Prostate gland (tissue), 2 donors: ENCODE measurements around the gene PIK3C2G.

ENCODE experiments used
- POLR2A ChIP-seq: fragments of 450-650 bp; IDR thresholded peaks from one replicate; pipeline ENCODE4 v1.6.1; 2016; ENCODE audit warnings: antibody characterized with exemption, mild to moderate bottlenecking
- POLR2AphosphoS5 ChIP-seq: sonication (generic); formaldehyde crosslinking; IDR thresholded peaks from one replicate; pipeline ENCODE4 v1.6.1; 2017; ENCODE audit warnings: antibody characterized with exemption
- TF ChIP-seq, protein P1 (sequence below), 4 experiments: fragments of 200-600 bp in 2 of 4; fragments of 450-650 bp in 2 of 4; sonication (generic) in 2 of 4; IDR thresholded peaks; 1 replicate in 3 of 4; 2 replicates in 1 of 4; pipeline ENCODE4 v1.5.1; 2016 to 2019; ENCODE audit warnings: antibody characterized with exemption in 4 of 4, mild to moderate bottlenecking in 2 of 4, moderate library complexity in 2 of 4

DNA sequence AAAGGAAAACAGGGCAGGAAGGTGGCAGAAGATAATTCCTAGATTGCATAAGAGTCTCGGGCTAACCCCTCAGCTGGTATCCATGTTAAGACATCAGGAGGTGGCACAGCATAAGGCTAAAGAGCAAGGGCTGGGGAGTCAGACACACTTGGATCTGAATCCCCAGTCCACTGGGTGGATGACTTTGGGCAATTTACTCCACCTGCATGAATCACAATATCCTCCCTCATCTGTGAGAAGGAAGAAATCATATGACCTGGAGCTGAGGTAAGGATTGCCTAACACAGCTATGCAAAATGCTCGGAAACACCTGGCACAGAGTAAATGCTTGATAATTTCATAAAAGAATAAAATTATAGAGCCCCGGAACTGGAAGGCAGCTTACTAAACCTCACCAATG lies 217.9 kb downstream of the PIK3C2G start:
- TF ChIP-seq, protein P1, sequence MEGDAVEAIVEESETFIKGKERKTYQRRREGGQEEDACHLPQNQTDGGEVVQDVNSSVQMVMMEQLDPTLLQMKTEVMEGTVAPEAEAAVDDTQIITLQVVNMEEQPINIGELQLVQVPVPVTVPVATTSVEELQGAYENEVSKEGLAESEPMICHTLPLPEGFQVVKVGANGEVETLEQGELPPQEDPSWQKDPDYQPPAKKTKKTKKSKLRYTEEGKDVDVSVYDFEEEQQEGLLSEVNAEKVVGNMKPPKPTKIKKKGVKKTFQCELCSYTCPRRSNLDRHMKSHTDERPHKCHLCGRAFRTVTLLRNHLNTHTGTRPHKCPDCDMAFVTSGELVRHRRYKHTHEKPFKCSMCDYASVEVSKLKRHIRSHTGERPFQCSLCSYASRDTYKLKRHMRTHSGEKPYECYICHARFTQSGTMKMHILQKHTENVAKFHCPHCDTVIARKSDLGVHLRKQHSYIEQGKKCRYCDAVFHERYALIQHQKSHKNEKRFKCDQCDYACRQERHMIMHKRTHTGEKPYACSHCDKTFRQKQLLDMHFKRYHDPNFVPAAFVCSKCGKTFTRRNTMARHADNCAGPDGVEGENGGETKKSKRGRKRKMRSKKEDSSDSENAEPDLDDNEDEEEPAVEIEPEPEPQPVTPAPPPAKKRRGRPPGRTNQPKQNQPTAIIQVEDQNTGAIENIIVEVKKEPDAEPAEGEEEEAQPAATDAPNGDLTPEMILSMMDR (IDR thresholded peaks at IDR 0.05) = no peak
- TF ChIP-seq POLR2AphosphoS5 = no peak
- TF ChIP-seq POLR2A = no peak
